GM12872 (cell line): Measurements from ENCODE around the gene KDM3A.

Experiments
- CTCF ChIP-seq: IDR thresholded peaks from 3 replicates; pipeline ENCODE4 v1.5.1; 2011; ENCODE audit warnings: low read depth, mild to moderate bottlenecking, low read length, moderate library complexity; ENCODE audit not compliant: insufficient read depth

The KDM3A gene

GRCh38 chr2:86513948-86514660, 72.9 kb downstream of the KDM3A start:
- TF ChIP-seq CTCF = no peak

- TF ChIP-seq CTCF = peak; percentile 49
Measured at GRCh38 chr2:86518481-86518880, 77.3 kb downstream of the KDM3A start.

- no peak for TF ChIP-seq CTCF
Measured at GRCh38 chr2:86519349-86519748, 78.2 kb downstream of the KDM3A start.

- TF ChIP-seq CTCF = no peak
Measured at GRCh38 chr2:86520153-86520552, 79.0 kb downstream of the KDM3A start.

GRCh38 chr2:86521922-86522321, 80.8 kb downstream of the KDM3A start:
- no peak for TF ChIP-seq CTCF

- no peak for TF ChIP-seq CTCF
Measured at GRCh38 chr2:86522711-86523110, 81.5 kb downstream of the KDM3A start.

GRCh38 chr2:86523491-86523890, 82.3 kb downstream of the KDM3A start:
- TF ChIP-seq CTCF = no peak
